ENCODE data around the gene DES. TPM values are rescaled to one million over a fixed set of nuclear protein-coding genes. Genes with fewer than 3 reads are reported as not detected.

DES gene
- total RNA-seq, 6 donors from 2014 or later = 39.7 to 299 (median 70.8) TPM

- WGBS, 2 donors = 68 to 72% methylated on average over 10 of the region's 10 CpGs
- H3K4me3 ChIP-seq = no peak overlapping the region
- H3K27me3 ChIP-seq = peaks cover 0 to 4% (median under 1%) of the 10 kb centered on the region in 4 donors
- no peaks in the 10 kb centered on the region for H3K9me3 ChIP-seq
- TF ChIP-seq EP300 (IDR thresholded peaks at IDR 0.05) (no peak), CTCF (IDR thresholded peaks at IDR 0.05) (no peak), POLR2AphosphoS5 (IDR thresholded peaks at IDR 0.05) (no peak), POLR2A (IDR thresholded peaks at IDR 0.05) (no peak)
- peaks cover 0 to 2% (median 0%) of the 10 kb centered on the region in 4 donors for H3K4me1 ChIP-seq
- no peaks in the 10 kb centered on the region for H3K36me3 ChIP-seq
- ATAC-seq (ENCODE audit: low FRiP score in 2 of 2) (no peak), DNase-seq (no peak)
- no peak overlapping the region for H3K27ac ChIP-seq
Observed at GRCh38 chr2:219453671-219454590, 35.8 kb downstream of the DES start.

- Histone ChIP-seq H3K9me3 (no peaks in the 10 kb centered on the region), H3K36me3 (no peaks in the 10 kb centered on the region), H3K27me3 (peaks cover 0 to 2% (median 0%) of the 10 kb centered on the region in 4 donors), H3K4me3 (no peak overlapping the region), H3K27ac (no peak overlapping the region), H3K4me1 (no peaks in the 10 kb centered on the region)
- 59 to 68% methylated on average over 6 of the region's 6 CpGs for WGBS, 2 donors
- no peak for DNase-seq
- TF ChIP-seq POLR2AphosphoS5 (IDR thresholded peaks at IDR 0.05) (no peak), EP300 (IDR thresholded peaks at IDR 0.05) (no peak), CTCF (IDR thresholded peaks at IDR 0.05) (no peak), POLR2A (IDR thresholded peaks at IDR 0.05) (no peak)
- ATAC-seq (ENCODE audit: low FRiP score in 2 of 2) = no peak
Observed at GRCh38 chr2:219455581-219455980, 37.4 kb downstream of the DES start.

- Histone ChIP-seq H3K9me3 (no peaks in the 10 kb centered on the region), H3K27me3 (peaks cover 0 to 3% (median 0%) of the 10 kb centered on the region in 4 donors), H3K4me1 (no peaks in the 10 kb centered on the region), H3K27ac (no peak overlapping the region), H3K4me3 (no peak overlapping the region), H3K36me3 (no peaks in the 10 kb centered on the region)
- 63 to 72% methylated on average over 4 to 5 of the region's 5 CpGs for WGBS, 2 donors
- TF ChIP-seq CTCF (IDR thresholded peaks at IDR 0.05) (no peak), POLR2AphosphoS5 (IDR thresholded peaks at IDR 0.05) (no peak), EP300 (IDR thresholded peaks at IDR 0.05) (no peak), POLR2A (IDR thresholded peaks at IDR 0.05) (no peak)
- DNase-seq (no peak), ATAC-seq (ENCODE audit: low FRiP score in 2 of 2) (no peak)
Observed at GRCh38 chr2:219457784-219458369, 39.7 kb downstream of the DES start.

GRCh38 chr2:219458996-219459395, 40.8 kb downstream of the DES start:
- no peaks in the 10 kb centered on the region for H3K4me1 ChIP-seq
- no peak for ATAC-seq (ENCODE audit: low FRiP score in 2 of 2)

More at GRCh38 chr2:219458996-219459395, 40.8 kb downstream of the DES start:
- no peaks in the 10 kb centered on the region for H3K36me3 ChIP-seq
- no peak for DNase-seq
- H3K27me3 ChIP-seq = peaks cover 0 to 3% (median 0%) of the 10 kb centered on the region in 4 donors
- H3K9me3 ChIP-seq = no peaks in the 10 kb centered on the region
- H3K27ac ChIP-seq = no peak overlapping the region
- TF ChIP-seq EP300 (IDR thresholded peaks at IDR 0.05) = no peak
- TF ChIP-seq CTCF (IDR thresholded peaks at IDR 0.05) = no peak
- no peak for TF ChIP-seq POLR2A (IDR thresholded peaks at IDR 0.05)
- no peak for TF ChIP-seq POLR2AphosphoS5 (IDR thresholded peaks at IDR 0.05)
- WGBS, 2 donors = 84 to 87% methylated on average over 8 of the region's 8 CpGs
- no peak overlapping the region for H3K4me3 ChIP-seq
